KOPT-K1 (cell line): ENCODE data around the gene FCHSD2.

Source experiments
- H3K27ac ChIP-seq: fragments of 200-600 bp; sonication (generic); 2 replicates; pipeline ENCODE4 v1.5.1; 2016; ENCODE audit warnings: antibody characterized with exemption, mild to moderate bottlenecking, low read depth, low read length; ENCODE audit not compliant: poor library complexity, severe bottlenecking
- H3K36me3 ChIP-seq: fragments of 200-600 bp; sonication (generic); 2 replicates; pipeline ENCODE4 v1.5.1; 2017; ENCODE audit warnings: antibody characterized with exemption, mild to moderate bottlenecking, low read length, moderate library complexity; ENCODE audit not compliant: insufficient read depth
- H3K9me3 ChIP-seq: fragments of 200-600 bp; sonication (generic); 2 replicates; pipeline ENCODE4 v1.5.1; 2017; ENCODE audit warnings: antibody characterized with exemption, low read length, mild to moderate bottlenecking; ENCODE audit not compliant: insufficient read depth, poor library complexity, severe bottlenecking

Gene FCHSD2

GRCh38 chr11:73160005-73160760, 18.1 kb upstream of the FCHSD2 start:
- Histone ChIP-seq H3K36me3 (no peaks in the 10 kb centered on the region), H3K27ac (no peak overlapping the region), H3K9me3 (no peaks in the 10 kb centered on the region)

- no peak overlapping the region for H3K27ac ChIP-seq
- H3K9me3 ChIP-seq: no peaks in the 10 kb centered on the region
- no peaks in the 10 kb centered on the region for H3K36me3 ChIP-seq
These were observed 17.2 kb upstream of the FCHSD2 start for GRCh38 chr11:73159297-73159696.

- Histone ChIP-seq H3K27ac (peak overlapping the region; percentile 90), H3K36me3 (no peaks in the 10 kb centered on the region), H3K9me3 (no peaks in the 10 kb centered on the region)
These were observed 16.4 kb upstream of the FCHSD2 start for GRCh38 chr11:73158356-73159051.

GRCh38 chr11:73157101-73158010, 15.2 kb upstream of the FCHSD2 start:
- H3K36me3 ChIP-seq: no peaks in the 10 kb centered on the region
- H3K27ac ChIP-seq: peak overlapping the region; percentile 90
- no peaks in the 10 kb centered on the region for H3K9me3 ChIP-seq

GRCh38 chr11:73156686-73157085, 14.6 kb upstream of the FCHSD2 start:
- Histone ChIP-seq H3K9me3 (no peaks in the 10 kb centered on the region), H3K36me3 (no peaks in the 10 kb centered on the region), H3K27ac (peak overlapping the region; percentile 90)

GRCh38 chr11:73156114-73156513, 14.0 kb upstream of the FCHSD2 start:
- H3K36me3 ChIP-seq: no peaks in the 10 kb centered on the region
- no peaks in the 10 kb centered on the region for H3K9me3 ChIP-seq
- H3K27ac ChIP-seq: peak overlapping the region; percentile 90

GRCh38 chr11:73155102-73155501, 13.0 kb upstream of the FCHSD2 start:
- Histone ChIP-seq H3K27ac (peak overlapping the region; percentile 90), H3K9me3 (no peaks in the 10 kb centered on the region), H3K36me3 (no peaks in the 10 kb centered on the region)

GRCh38 chr11:73154178-73154577, 12.1 kb upstream of the FCHSD2 start:
- Histone ChIP-seq H3K27ac (peak overlapping the region; percentile 90), H3K36me3 (no peaks in the 10 kb centered on the region), H3K9me3 (no peaks in the 10 kb centered on the region)

- Histone ChIP-seq H3K27ac (peak overlapping the region; percentile 90), H3K36me3 (no peaks in the 10 kb centered on the region), H3K9me3 (no peaks in the 10 kb centered on the region)
These were observed 10.9 kb upstream of the FCHSD2 start for GRCh38 chr11:73152861-73153483.

GRCh38 chr11:73152086-73152853, 10.2 kb upstream of the FCHSD2 start:
- Histone ChIP-seq H3K27ac (peak overlapping the region; percentile 90), H3K9me3 (no peaks in the 10 kb centered on the region), H3K36me3 (no peaks in the 10 kb centered on the region)

GRCh38 chr11:73151416-73151815, 9.3 kb upstream of the FCHSD2 start:
- H3K9me3 ChIP-seq: no peaks in the 10 kb centered on the region
- H3K36me3 ChIP-seq: no peaks in the 10 kb centered on the region
- H3K27ac ChIP-seq: peak overlapping the region; percentile 90

- no peaks in the 10 kb centered on the region for H3K9me3 ChIP-seq
- no peaks in the 10 kb centered on the region for H3K36me3 ChIP-seq
- H3K27ac ChIP-seq: peak overlapping the region; percentile 12
These were observed 7.0 kb upstream of the FCHSD2 start for GRCh38 chr11:73149105-73149504.

- H3K27ac ChIP-seq: peak overlapping the region; percentile 35
- no peaks in the 10 kb centered on the region for H3K36me3 ChIP-seq
- H3K9me3 ChIP-seq: no peaks in the 10 kb centered on the region
These were observed 5.9 kb upstream of the FCHSD2 start for GRCh38 chr11:73147771-73148681.
